ENCODE data around the gene TTI1. TPM values are rescaled to one million over a fixed set of nuclear protein-coding genes. Genes with fewer than 3 reads are reported as not detected.
A peak's percentile ranks its signal among the peaks of the same experiment; 100 is the strongest.

TTI1 gene
- total RNA-seq (10 to 100 TPM in 8 of 10 donors, 1 to 10 TPM in 2; 9.1 to 14.8 (median 11.3) TPM), polyA plus RNA-seq (10 to 100 TPM in 1 of 2 donors, 1 to 10 TPM in 1; 8.3 to 10.4 TPM)
- long read RNA-seq, donor 1, transcript TTI1-201 (8 exons, 3,825 nt), result major isoform, 9 of 13 reads
- long read RNA-seq, donor 1, partial matches to known transcripts, result 2 of 13 reads
- long read RNA-seq, donor 1, other reads (novel, unspliced or antisense), result 2 of 13 reads
- long read RNA-seq, donor 2, transcript TTI1-201 (8 exons, 3,825 nt), result major isoform, 13 of 19 reads
- long read RNA-seq, donor 2, partial matches to known transcripts, result 2 of 19 reads
- long read RNA-seq, donor 2, other reads (novel, unspliced or antisense), result 2 of 19 reads
- long read RNA-seq, donor 3, transcript TTI1-201 (8 exons, 3,825 nt), result major isoform, 7 of 14 reads
- long read RNA-seq, donor 3, partial matches to known transcripts, result 1 of 14 reads
- long read RNA-seq, donor 3, other reads (novel, unspliced or antisense), result 4 of 14 reads

GRCh38 chr20:38033330-38034107, at the start of gene TTI1, which contains the start of gene RPRD1B:
TTI1 (minus strand) TSS chr20:38033456; CDS start chr20:38013816, 19,640 bp downstream.
RPRD1B (plus strand) TSS chr20:38033746; CDS start chr20:38033948, 202 bp downstream.
- H3K27me3 ChIP-seq, result no peaks in the 10 kb centered on the region
- ATAC-seq (peak; percentile 96 to 99 (median 98)), DNase-seq (peak; percentile 90 to 93)
- H3K27ac ChIP-seq, result peak within 1 kb of the TSS; percentile 90 to 98 (median 97)
- H3K4me3 ChIP-seq, result peak within 1 kb of the TSS; percentile 71 to 99 (median 95)
- H3K9me3 ChIP-seq, result peaks cover 0 to 7% (median 0%) of the 10 kb centered on the region in 11 donors
- H3K4me1 ChIP-seq, result peaks cover 4 to 66% (median 54%) of the 10 kb centered on the region in 9 donors
- H3K36me3 ChIP-seq, result peaks cover 0 to 32% (median 0%) of the 10 kb centered on the region in 9 donors
- 0 to 1% methylated on average over 67 to 69 of the region's 69 CpGs for WGBS, 2 donors
- intact Hi-C loops (cut with DNase I), result no loop called here
- TF ChIP-seq, protein P1, sequence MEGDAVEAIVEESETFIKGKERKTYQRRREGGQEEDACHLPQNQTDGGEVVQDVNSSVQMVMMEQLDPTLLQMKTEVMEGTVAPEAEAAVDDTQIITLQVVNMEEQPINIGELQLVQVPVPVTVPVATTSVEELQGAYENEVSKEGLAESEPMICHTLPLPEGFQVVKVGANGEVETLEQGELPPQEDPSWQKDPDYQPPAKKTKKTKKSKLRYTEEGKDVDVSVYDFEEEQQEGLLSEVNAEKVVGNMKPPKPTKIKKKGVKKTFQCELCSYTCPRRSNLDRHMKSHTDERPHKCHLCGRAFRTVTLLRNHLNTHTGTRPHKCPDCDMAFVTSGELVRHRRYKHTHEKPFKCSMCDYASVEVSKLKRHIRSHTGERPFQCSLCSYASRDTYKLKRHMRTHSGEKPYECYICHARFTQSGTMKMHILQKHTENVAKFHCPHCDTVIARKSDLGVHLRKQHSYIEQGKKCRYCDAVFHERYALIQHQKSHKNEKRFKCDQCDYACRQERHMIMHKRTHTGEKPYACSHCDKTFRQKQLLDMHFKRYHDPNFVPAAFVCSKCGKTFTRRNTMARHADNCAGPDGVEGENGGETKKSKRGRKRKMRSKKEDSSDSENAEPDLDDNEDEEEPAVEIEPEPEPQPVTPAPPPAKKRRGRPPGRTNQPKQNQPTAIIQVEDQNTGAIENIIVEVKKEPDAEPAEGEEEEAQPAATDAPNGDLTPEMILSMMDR (IDR thresholded peaks at IDR 0.05), result peak in 2 of 9 donors; percentile 3 to 6

- peak overlapping the region; percentile 24 to 88 (median 82) for H3K27ac ChIP-seq
- H3K4me1 ChIP-seq, result peaks cover 3 to 55% (median 25%) of the 10 kb centered on the region in 9 donors
These were observed 49.6 kb upstream of the TTI1 start for GRCh38 chr20:38082894-38083293.

GRCh38 chr20:38081575-38081974, 48.3 kb upstream of the TTI1 start:
- peaks cover 3 to 62% (median 25%) of the 10 kb centered on the region in 9 donors for H3K4me1 ChIP-seq
- TF ChIP-seq, protein P1 (IDR thresholded peaks at IDR 0.05), result no peak
- H3K9me3 ChIP-seq, result peaks cover 0 to 4% (median 0%) of the 10 kb centered on the region in 11 donors
- H3K27ac ChIP-seq, result peak overlapping the region in 1 of 10 donors; percentile 22
- no peaks in the 10 kb centered on the region for H3K27me3 ChIP-seq
- no peak overlapping the region for H3K4me3 ChIP-seq
- H3K36me3 ChIP-seq, result peaks cover 0 to 86% (median 8%) of the 10 kb centered on the region in 9 donors
- whole genome bisulfite sequencing, 2 donors, result 51 to 72% methylated on average over 3 of the region's 3 CpGs
- ATAC-seq (no peak), DNase-seq (no peak)
- intact Hi-C loops (cut with DNase I), result no loop called here

More at GRCh38 chr20:38082894-38083293, 49.6 kb upstream of the TTI1 start:
- Histone ChIP-seq H3K27me3 (no peaks in the 10 kb centered on the region), H3K9me3 (peaks cover 0 to 4% (median 0%) of the 10 kb centered on the region in 11 donors), H3K36me3 (peaks cover 0 to 88% (median 9%) of the 10 kb centered on the region in 9 donors), H3K4me3 (no peak overlapping the region)
- TF ChIP-seq, protein P1 (IDR thresholded peaks at IDR 0.05), result no peak
- ATAC-seq (no peak), DNase-seq (no peak)
- intact Hi-C loops (cut with DNase I), result no loop called here

DNA sequence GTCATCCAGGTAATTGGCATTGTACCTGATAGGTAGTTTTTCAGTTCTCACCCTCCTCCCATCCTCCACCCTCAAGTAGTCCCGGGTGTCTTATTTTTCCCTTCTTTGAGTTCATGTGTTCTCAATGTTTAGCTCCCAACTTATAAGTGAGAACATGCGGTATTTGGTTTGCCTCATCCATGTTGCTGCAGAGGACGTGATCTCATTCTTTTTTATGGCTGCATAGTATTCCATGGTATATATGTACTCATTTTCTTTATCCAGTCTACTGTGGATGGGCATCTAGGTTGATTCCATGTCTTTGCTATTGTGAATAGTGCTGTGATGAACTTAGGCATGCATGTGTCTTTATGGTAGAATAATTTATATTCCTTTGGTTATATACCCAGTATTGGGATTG, 46.1 kb upstream of the TTI1 start:
- Histone ChIP-seq H3K4me3 (no peak overlapping the region), H3K27ac (no peak overlapping the region), H3K27me3 (no peaks in the 10 kb centered on the region), H3K9me3 (peaks cover 0 to 4% (median 0%) of the 10 kb centered on the region in 11 donors), H3K36me3 (peaks cover 0 to 74% (median 7%) of the 10 kb centered on the region in 9 donors), H3K4me1 (peaks cover 0 to 65% (median 37%) of the 10 kb centered on the region in 9 donors)
- WGBS, 2 donors, result 99% methylated on average over 3 of the region's 3 CpGs
- intact Hi-C loops (cut with DNase I), result no loop called here
- no peak for DNase-seq
- no peak for ATAC-seq
- TF ChIP-seq, protein P1 (IDR thresholded peaks at IDR 0.05), result no peak
